ENCODE measurements around the gene SMIM12. TPM values are rescaled to one million over a fixed set of nuclear protein-coding genes. Genes with fewer than 3 reads are reported as not detected.

The SMIM12 gene, protein sequence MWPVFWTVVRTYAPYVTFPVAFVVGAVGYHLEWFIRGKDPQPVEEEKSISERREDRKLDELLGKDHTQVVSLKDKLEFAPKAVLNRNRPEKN
- 32.7 TPM for polyA plus RNA-seq (2013, experiment 1 of 2)
- polyA plus RNA-seq (2013, experiment 2 of 2) = 26.0 TPM

DNA sequence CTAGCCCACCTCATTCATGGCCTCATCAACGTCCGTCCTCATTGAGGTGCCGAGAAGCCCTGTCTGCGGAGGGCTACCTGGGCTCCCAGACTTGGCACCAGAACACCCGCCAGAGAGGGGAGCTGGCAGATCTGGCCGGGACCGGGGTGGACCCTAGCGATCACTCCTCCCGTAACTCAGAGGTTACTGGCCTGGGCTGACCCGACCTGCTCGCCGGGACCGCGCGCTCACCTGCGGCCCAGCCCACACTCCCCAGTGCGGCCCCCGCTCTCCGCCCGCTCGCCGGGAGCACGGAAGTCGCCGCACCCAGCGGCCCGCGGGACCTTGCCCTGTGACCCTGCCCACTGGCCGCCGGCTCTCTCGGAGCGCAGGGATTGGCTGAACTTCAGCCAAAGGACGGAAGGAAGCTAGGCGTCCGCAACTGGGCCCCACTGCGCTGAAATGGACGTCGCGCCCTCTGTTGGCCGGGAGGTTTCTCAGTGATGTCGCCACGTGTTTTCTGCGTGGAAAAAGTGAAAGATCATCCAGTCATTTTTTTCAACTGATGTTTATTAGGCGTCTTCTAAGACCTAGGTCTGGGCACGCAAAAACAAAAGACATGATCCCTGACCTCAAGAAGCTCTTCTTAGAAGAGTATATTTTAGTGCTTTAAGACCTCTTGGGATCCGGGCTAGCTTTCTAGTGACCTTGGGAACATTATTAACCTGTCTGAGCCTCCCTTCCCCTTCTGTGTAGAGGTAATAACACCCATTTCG lies at the start of gene SMIM12:
Gene SMIM12, minus strand, starts transcription at position 304 of the 755 bp plus-strand sequence. CDS start 3,772 bp downstream, outside the sequence.
- H3K9me3 ChIP-seq (ENCODE audit: control insufficient read depth, low read length) = no peaks in the 10 kb centered on the region
- H3K4me3 ChIP-seq (ENCODE audit: extremely low read depth, insufficient read depth, low read length, poor library complexity, severe bottlenecking) = peak within 1 kb of the TSS; percentile 99
- H3K4me1 ChIP-seq (ENCODE audit: control insufficient read depth, insufficient read depth, low read length, poor library complexity, severe bottlenecking) = peaks cover 6% of the 10 kb centered on the region
- WGBS, 2 experiments (ENCODE audit: insufficient coverage in 2 of 2) = 0 to 2% methylated on average over 42 to 44 of the region's 47 CpGs
- peaks cover 25% of the 10 kb centered on the region for H3K36me3 ChIP-seq (ENCODE audit: control insufficient read depth, insufficient read depth, low read length)
- peak within 1 kb of the TSS; percentile 29 for H3K27ac ChIP-seq (ENCODE audit: low read depth, low read length, severe bottlenecking)

GRCh38 chr1:34908369-34908768 lies 48.8 kb upstream of the SMIM12 start:
- Histone ChIP-seq H3K27ac (ENCODE audit: low read depth, low read length, severe bottlenecking) (no peak overlapping the region), H3K36me3 (ENCODE audit: control insufficient read depth, insufficient read depth, low read length) (no peaks in the 10 kb centered on the region), H3K4me3 (ENCODE audit: extremely low read depth, insufficient read depth, low read length, poor library complexity, severe bottlenecking) (no peak overlapping the region), H3K9me3 (ENCODE audit: control insufficient read depth, low read length) (no peaks in the 10 kb centered on the region), H3K4me1 (ENCODE audit: control insufficient read depth, insufficient read depth, low read length, poor library complexity, severe bottlenecking) (no peaks in the 10 kb centered on the region)
- 71 to 73% methylated on average over 3 of the region's 3 CpGs for WGBS, 2 experiments (ENCODE audit: insufficient coverage in 2 of 2)

- Histone ChIP-seq H3K27ac (ENCODE audit: low read depth, low read length, severe bottlenecking) (no peak overlapping the region), H3K4me3 (ENCODE audit: extremely low read depth, insufficient read depth, low read length, poor library complexity, severe bottlenecking) (no peak overlapping the region), H3K4me1 (ENCODE audit: control insufficient read depth, insufficient read depth, low read length, poor library complexity, severe bottlenecking) (no peaks in the 10 kb centered on the region), H3K36me3 (ENCODE audit: control insufficient read depth, insufficient read depth, low read length) (no peaks in the 10 kb centered on the region), H3K9me3 (ENCODE audit: control insufficient read depth, low read length) (no peaks in the 10 kb centered on the region)
- WGBS, 2 experiments (ENCODE audit: insufficient coverage in 2 of 2) = 56 to 88% methylated on average over 3 to 4 of the region's 5 CpGs
Measured at GRCh38 chr1:34907487-34908090, 48.0 kb upstream of the SMIM12 start.

DNA sequence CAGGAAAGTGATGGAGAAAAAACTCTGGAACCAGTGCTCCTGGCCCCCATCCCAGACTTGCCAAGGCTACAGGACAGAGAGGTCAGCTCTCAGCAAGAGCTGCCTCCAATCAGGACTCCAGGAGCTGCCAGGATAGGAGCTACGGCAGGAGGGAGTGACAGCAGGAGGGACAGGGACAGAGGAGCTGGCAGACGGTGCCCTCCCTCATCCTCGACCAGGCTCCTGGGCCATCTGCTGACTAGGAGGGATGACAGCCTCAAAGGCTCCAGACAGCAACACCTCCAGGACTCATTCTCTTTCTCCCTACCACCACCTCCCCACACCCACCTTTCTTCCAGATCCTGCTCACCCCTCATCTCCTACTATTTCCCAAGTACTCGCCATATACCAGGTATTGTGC lies 47.2 kb upstream of the SMIM12 start:
- H3K27ac ChIP-seq (ENCODE audit: low read depth, low read length, severe bottlenecking) = no peak overlapping the region
- no peaks in the 10 kb centered on the region for H3K9me3 ChIP-seq (ENCODE audit: control insufficient read depth, low read length)
- 40 to 58% methylated on average over 2 to 4 of the region's 4 CpGs for WGBS, 2 experiments (ENCODE audit: insufficient coverage in 2 of 2)
- no peaks in the 10 kb centered on the region for H3K4me1 ChIP-seq (ENCODE audit: control insufficient read depth, insufficient read depth, low read length, poor library complexity, severe bottlenecking)
- no peaks in the 10 kb centered on the region for H3K36me3 ChIP-seq (ENCODE audit: control insufficient read depth, insufficient read depth, low read length)
- no peak overlapping the region for H3K4me3 ChIP-seq (ENCODE audit: extremely low read depth, insufficient read depth, low read length, poor library complexity, severe bottlenecking)

DNA sequence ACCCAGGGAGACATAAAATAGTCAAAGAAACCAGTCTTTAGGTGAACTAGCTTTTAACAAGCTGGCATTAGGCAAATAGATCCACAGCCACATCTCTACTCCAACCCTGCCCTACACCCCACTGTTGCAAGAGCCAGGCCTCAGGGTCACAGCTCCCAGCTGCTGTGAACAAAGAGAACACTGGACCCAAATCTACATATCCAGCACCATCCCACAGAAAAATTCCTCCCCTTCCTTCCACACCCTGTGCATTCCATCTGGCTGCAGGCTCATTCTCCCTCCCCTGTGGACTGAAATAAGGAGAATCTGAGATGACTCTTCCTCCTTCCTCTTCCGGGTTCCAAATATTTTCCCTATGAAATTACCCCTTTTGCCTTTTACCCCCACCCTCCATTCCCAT lies 46.7 kb upstream of the SMIM12 start:
- Histone ChIP-seq H3K9me3 (ENCODE audit: control insufficient read depth, low read length) (no peaks in the 10 kb centered on the region), H3K4me1 (ENCODE audit: control insufficient read depth, insufficient read depth, low read length, poor library complexity, severe bottlenecking) (no peaks in the 10 kb centered on the region), H3K27ac (ENCODE audit: low read depth, low read length, severe bottlenecking) (no peak overlapping the region), H3K36me3 (ENCODE audit: control insufficient read depth, insufficient read depth, low read length) (no peaks in the 10 kb centered on the region), H3K4me3 (ENCODE audit: extremely low read depth, insufficient read depth, low read length, poor library complexity, severe bottlenecking) (no peak overlapping the region)
- no CpG with 5 or more reads among the region's 1 CpG for WGBS, 2 experiments (ENCODE audit: insufficient coverage in 2 of 2)

DNA sequence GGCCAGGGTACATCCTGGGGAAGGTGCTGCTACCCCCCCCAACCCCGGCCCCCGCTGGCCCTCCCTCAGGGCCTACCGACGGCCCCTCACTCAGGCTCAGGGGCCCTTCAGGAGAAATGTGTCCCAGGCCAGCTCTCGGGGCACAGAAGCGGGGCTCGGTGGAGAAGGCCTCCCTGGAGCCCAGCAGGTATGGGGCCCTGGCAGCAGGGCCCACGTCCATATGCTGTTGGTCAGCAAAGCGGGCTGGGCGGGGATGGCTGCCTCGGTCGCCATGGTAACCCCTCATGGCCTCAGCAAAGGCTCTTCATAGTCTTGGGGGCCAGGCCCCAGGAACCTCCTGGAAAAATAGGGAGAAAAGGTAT lies 45.5 kb upstream of the SMIM12 start:
- no peaks in the 10 kb centered on the region for H3K4me1 ChIP-seq (ENCODE audit: control insufficient read depth, insufficient read depth, low read length, poor library complexity, severe bottlenecking)
- WGBS, 2 experiments (ENCODE audit: insufficient coverage in 2 of 2) = 86 to 95% methylated on average over 9 to 10 of the region's 12 CpGs
- no peak overlapping the region for H3K27ac ChIP-seq (ENCODE audit: low read depth, low read length, severe bottlenecking)
- no peaks in the 10 kb centered on the region for H3K36me3 ChIP-seq (ENCODE audit: control insufficient read depth, insufficient read depth, low read length)
- no peaks in the 10 kb centered on the region for H3K9me3 ChIP-seq (ENCODE audit: control insufficient read depth, low read length)
- no peak overlapping the region for H3K4me3 ChIP-seq (ENCODE audit: extremely low read depth, insufficient read depth, low read length, poor library complexity, severe bottlenecking)

DNA sequence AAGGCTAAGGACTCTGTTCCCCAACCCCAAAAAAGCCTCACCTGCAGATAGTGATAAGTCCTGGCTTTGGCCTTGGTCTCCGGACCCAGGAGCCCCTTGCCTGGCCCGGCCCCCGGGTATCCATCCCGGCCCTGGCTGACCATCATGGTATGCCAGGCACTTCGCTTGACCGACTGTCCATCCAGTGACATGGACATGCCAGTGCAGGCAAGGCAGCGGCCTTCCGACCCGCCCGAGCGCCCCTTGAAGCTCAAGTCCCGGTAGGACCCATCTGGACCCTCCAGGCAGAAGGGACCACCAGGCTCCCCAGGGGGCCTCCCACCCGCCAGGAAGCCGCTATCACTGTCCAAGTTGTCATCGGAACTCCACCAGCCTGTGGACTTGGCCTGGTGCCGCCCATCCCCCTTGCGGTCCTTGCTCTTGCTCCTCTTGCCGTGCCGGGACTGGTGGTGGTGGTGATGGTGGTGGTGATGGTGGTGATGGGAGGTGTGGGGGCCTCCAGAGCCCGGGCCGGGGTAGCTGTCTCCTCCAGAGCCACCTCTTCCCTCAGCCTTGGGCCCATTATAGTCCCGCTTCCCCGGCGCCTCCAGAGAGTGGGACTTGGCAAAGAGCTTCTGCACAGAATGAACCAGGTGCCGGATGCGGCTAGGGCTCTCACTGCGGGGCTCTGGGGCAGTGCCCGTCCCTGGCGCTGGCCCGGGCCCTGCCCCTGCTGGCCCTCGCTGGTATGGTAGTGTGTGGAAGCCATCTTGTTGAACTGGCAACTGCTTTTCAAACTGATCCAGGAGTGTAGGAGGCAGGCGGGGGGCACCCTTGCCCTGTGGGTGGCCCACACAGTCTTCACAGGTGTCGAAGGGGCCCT lies 44.9 kb upstream of the SMIM12 start:
- Histone ChIP-seq H3K27ac (ENCODE audit: low read depth, low read length, severe bottlenecking) (no peak overlapping the region), H3K4me1 (ENCODE audit: control insufficient read depth, insufficient read depth, low read length, poor library complexity, severe bottlenecking) (no peaks in the 10 kb centered on the region), H3K4me3 (ENCODE audit: extremely low read depth, insufficient read depth, low read length, poor library complexity, severe bottlenecking) (no peak overlapping the region), H3K9me3 (ENCODE audit: control insufficient read depth, low read length) (no peaks in the 10 kb centered on the region), H3K36me3 (ENCODE audit: control insufficient read depth, insufficient read depth, low read length) (no peaks in the 10 kb centered on the region)
- 92% methylated on average over 23 to 31 of the region's 33 CpGs for WGBS, 2 experiments (ENCODE audit: insufficient coverage in 2 of 2)

GRCh38 chr1:34901919-34902318 lies 42.4 kb upstream of the SMIM12 start:
- Histone ChIP-seq H3K4me3 (ENCODE audit: extremely low read depth, insufficient read depth, low read length, poor library complexity, severe bottlenecking) (no peak overlapping the region), H3K9me3 (ENCODE audit: control insufficient read depth, low read length) (no peaks in the 10 kb centered on the region), H3K36me3 (ENCODE audit: control insufficient read depth, insufficient read depth, low read length) (no peaks in the 10 kb centered on the region), H3K4me1 (ENCODE audit: control insufficient read depth, insufficient read depth, low read length, poor library complexity, severe bottlenecking) (no peaks in the 10 kb centered on the region), H3K27ac (ENCODE audit: low read depth, low read length, severe bottlenecking) (no peak overlapping the region)
- WGBS, 2 experiments (ENCODE audit: insufficient coverage in 2 of 2) = 73 to 80% methylated on average over 7 of the region's 7 CpGs

- no peak overlapping the region for H3K4me3 ChIP-seq (ENCODE audit: extremely low read depth, insufficient read depth, low read length, poor library complexity, severe bottlenecking)
- H3K9me3 ChIP-seq (ENCODE audit: control insufficient read depth, low read length) = no peaks in the 10 kb centered on the region
- H3K36me3 ChIP-seq (ENCODE audit: control insufficient read depth, insufficient read depth, low read length) = no peaks in the 10 kb centered on the region
- WGBS, 2 experiments (ENCODE audit: insufficient coverage in 2 of 2) = 79 to 87% methylated on average over 12 to 13 of the region's 13 CpGs
- H3K27ac ChIP-seq (ENCODE audit: low read depth, low read length, severe bottlenecking) = no peak overlapping the region
- H3K4me1 ChIP-seq (ENCODE audit: control insufficient read depth, insufficient read depth, low read length, poor library complexity, severe bottlenecking) = no peaks in the 10 kb centered on the region
Measured at GRCh38 chr1:34900775-34901502, 41.4 kb upstream of the SMIM12 start.

DNA sequence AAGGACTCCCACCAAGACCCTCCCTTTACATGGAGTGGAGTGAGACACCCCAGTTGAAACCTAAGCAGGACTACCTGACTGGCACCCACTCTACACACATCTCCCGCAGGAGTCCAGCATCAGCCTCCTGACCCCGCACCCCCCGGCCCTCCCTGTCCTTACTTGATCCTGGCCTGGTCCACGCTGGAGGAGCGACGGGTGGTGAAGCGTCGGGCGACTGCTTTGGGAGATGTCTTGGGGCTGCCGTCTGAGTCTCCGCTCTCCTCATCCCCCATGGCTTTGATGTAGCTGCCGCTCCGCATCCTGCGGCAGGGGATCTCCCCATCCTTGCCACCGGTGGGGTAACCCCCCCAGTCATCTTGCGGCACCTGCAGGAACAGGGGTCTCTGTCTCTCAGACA lies 40.4 kb upstream of the SMIM12 start:
- H3K4me3 ChIP-seq (ENCODE audit: extremely low read depth, insufficient read depth, low read length, poor library complexity, severe bottlenecking) = no peak overlapping the region
- no peaks in the 10 kb centered on the region for H3K9me3 ChIP-seq (ENCODE audit: control insufficient read depth, low read length)
- H3K36me3 ChIP-seq (ENCODE audit: control insufficient read depth, insufficient read depth, low read length) = no peaks in the 10 kb centered on the region
- H3K27ac ChIP-seq (ENCODE audit: low read depth, low read length, severe bottlenecking) = no peak overlapping the region
- no peaks in the 10 kb centered on the region for H3K4me1 ChIP-seq (ENCODE audit: control insufficient read depth, insufficient read depth, low read length, poor library complexity, severe bottlenecking)
- WGBS, 2 experiments (ENCODE audit: insufficient coverage in 2 of 2) = 91 to 94% methylated on average over 14 to 15 of the region's 16 CpGs

Measured in mesodermal cell (in vitro differentiated cells).